GM19372 (cell line): ENCODE measurements around the gene OLFM3.

Experiments used
- ATAC-seq: cut with Tn5 transposase; IDR thresholded peaks from one replicate; pipeline ENCODE4 v1.9.1; 2021; ENCODE audit warnings: mild to moderate bottlenecking, low read depth, moderate library complexity; ENCODE audit not compliant: unreplicated experiment

The OLFM3 gene

DNA sequence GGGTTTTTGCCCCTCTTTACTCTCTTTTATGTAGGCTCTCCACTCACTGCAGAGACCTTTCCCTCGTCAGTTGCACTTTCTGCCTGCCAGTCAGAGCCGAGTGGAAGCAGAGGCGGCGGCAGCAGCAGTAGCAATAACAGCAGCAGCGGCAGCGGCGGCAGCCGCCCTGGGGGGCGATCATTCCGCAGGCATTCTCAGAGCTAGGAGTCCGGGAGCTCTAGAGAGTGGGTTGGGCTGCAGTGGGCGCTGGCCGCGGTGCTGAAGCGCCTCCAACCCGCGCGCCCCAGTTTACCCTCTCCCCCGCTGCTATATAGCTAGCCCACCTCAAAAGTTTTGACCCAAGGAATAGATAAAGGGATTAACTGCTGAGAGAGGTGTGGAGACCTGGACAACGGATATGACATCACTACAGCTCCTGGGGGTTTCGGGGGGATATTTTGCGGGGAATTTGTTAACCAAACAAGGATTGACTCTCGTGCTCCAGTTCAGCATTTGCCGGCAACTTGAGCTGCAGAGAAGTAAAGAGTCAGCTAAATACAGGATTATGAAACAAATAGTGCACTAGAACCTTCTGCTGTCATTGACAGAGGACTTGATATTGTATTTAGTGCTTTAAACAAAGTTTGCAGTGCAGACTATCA, at the start of gene OLFM3:
Gene OLFM3, minus strand, starts transcription at position 102 of the 641 bp plus-strand sequence.
- ATAC-seq = no peak

DNA sequence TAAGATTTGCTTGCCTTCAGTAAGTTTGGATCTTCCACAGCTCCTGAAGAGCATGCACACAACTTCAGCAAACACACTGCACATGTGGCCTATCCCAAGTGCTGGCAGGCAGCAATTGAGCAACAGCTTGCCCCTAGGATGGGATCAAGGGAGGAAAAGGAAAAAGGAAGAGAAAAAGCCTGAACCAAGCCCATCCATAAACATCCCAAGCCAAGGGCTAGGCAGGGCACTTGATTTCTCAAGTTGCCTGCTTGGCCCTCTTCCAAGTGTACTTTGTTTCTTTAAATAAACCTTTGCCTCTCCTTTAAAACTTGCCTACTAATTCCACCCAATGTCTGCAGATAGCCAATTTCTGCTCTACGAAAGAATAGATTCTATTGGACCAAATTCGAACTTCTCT, 49.0 kb upstream of the OLFM3 start:
- ATAC-seq = no peak

DNA sequence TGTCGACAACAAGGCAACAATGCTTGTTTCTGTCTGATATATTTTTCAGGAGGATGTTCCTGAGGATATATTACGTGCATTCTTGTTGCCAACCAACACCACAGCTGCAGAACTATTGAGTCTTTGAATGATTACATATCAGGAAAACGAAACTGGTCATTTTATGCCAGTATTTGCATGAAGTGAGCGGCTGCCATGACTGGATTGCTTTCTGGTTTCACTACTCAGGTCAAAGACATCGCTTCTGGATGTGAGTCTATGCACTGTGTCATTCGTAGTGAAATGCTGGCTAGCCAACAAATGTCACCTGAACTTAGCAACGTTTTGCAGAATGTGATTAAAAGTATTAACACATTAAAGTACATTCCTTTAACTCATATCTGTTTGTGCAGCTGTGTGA, 35.8 kb upstream of the OLFM3 start:
- no peak for ATAC-seq

DNA sequence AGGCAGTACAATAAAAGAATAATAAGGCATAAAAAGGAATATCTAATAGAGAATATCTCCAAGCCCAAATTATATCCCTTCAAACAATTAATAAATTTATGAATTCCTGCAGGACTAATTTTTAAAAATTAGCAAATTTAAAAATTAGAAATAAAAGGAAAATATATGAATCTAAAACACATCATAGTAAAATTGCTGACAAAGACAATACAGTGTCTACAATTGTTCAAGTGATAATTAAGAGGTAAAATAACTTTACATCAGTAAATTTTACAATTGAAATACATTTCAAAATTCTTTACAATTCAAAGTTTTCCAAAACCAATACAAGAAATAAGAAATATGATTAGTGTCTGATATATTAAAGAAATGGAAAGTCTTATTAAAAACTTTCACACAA, 22.8 kb upstream of the OLFM3 start:
- no peak for ATAC-seq

- ATAC-seq = no peak
Measured at GRCh38 chr1:102015728-102016127, 19.0 kb upstream of the OLFM3 start.

DNA sequence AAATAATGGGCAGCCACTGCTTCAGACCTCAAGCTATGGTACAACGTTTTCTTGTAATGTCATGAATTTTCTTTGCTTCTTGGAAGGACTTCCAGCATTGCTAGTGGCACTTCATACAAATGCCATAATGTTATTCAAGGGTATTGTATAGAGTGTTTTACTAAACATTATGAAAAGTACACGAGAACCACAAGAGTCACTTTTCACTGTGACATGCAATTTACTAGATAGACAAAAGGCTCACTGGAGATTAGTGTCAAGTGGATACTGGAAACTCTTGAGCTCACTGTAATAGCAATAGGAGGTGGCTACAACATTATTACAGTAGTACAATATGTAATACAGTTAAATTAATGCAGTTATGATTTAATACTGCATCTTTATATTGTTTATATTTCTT, 5.3 kb upstream of the OLFM3 start:
- ATAC-seq = no peak

DNA sequence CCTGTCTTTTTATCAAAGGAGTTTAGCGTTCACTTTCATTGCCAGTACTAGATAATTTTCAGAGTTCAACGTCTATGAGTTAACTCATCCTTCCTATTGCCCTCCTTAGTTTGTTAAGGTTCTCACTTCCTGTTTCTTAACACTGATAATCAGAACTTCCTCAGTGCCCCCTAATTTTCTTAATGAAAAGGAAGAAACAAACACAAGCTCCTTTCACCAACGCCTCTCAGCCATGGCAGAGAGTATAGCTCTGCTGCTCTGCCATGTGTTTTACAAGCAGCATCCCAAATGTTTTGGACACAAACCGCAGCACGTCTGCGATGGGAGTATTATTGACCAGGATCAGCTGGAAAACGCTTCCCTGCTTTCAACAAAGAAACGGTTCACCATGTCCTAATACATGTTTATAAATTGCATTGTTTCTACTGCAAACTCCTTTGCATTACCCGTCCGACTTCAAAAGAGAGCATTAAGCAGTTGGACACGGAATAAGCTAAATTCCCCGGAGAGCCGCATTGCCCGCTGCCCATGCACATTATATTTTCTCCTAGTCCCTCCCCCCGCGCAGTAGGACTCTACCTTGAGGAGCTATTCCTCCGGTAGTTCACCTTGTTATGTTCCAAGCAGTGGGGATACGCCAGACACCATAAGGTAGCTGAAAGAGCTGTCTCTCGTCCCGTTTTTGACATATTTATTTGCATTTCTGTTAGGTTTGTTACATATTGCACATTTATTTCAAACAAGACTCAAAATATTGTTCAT, 561 bp downstream of the OLFM3 start:
- no peak for ATAC-seq

- ATAC-seq = no peak
Measured at GRCh38 chr1:101993710-101994109, 3.0 kb downstream of the OLFM3 start.

- ATAC-seq = no peak
Measured at GRCh38 chr1:101992821-101993575, 3.7 kb downstream of the OLFM3 start.

DNA sequence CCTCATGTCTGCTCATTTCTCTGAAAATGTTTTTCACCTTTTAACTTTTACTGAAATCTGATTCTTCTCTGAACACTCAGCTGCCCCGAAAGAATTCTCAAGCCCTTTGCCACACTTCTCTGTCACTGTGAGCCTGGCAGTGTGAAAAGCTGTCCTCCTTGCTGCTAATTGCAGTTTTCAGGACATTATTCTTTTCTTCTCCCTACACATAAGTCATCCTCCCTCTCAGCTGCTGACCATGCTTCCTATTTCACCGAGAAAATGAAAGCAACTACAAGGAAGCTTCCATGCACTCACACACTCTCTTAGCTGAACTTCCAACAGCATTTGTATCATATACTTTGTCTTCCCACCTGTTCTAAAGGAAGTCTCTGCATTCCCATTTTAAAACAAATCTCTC, 15.8 kb downstream of the OLFM3 start:
- ATAC-seq = no peak

DNA sequence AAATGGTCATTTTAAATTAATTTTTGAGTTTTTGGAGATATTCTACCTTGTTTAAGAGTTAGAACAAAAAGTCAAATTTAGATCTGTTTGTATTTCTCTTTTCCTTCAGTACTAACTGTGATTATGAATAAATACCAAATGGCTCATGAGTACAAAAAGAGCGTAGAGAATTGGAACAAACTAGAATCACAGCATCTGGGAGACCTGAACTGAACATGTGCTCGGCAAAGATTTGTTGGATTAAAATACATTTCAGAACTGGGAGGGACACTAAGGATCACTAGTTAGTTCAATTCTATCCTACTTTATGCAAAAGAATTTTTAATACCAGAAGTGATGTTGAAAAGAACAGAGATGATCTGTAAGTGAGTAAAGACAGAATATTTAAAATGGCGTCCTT, 19.5 kb downstream of the OLFM3 start:
- no peak for ATAC-seq

- ATAC-seq = no peak
Measured at GRCh38 chr1:101976161-101976560, 20.6 kb downstream of the OLFM3 start.

DNA sequence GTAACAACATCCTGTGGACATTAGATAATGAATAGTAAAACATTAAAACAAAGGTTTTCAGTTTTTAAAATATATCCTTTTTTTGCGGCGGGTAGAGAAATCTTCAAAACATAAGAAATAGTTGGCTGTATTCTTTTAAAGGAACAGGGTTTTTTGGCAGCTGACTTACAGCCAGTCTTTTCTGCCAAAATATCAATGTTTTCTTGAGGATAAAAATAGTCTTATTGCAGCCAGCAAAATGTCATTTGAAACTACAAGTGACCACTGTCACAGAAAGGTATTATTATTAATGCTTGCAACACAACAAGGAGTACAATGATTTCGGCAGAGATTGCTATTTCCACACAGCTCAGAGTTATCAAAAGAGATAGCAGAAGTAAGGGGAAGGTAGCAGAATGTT, 21.4 kb downstream of the OLFM3 start:
- no peak for ATAC-seq

DNA sequence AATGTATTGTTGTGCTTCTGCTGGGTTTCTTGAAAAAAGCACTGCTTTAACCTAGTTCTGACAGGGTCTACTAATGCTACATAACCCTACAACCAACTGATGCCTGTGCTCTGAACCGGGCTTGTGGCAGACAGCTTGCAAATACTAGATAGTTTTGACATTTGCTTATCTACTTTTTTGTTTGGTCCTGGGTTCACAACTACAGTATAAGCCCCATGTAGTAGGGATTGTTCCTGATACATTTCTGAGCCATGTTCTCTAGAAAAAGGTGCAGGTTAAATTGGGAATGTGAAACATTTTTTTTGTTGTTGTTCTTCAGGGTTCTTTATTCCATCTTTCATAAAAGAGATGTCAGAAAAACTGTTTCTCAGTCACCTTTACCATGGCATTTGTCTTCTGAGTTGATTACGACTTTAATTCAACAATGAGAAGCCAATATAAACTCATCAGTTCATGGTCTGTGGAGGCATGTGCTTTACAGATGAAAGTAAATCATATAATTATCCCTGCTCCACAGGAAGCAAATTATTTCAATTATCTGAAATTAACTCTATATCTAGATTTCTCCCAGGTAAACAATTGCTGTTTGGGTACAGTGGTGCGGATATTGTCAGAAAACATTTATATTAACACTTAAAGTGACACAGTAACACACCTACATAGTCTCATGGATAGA, 22.0 kb downstream of the OLFM3 start:
- ATAC-seq = no peak

DNA sequence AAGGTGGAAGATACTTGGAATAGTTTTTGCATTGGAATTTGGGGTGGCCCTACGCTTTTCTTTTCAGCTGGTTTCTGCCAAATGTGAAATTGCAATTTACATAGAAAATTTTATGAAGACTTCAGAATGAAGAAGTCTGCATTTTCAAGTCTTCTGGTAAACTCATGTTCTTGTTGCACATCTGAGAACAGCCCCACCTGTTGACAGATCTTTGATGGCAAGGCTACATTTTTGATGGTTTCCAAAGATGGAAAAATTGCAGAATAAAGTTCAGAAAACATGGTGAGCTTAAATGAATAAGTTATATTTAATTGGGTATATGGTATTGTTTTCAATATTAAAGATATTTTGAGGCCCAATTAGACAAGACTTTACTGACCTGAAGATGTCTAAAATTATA, 25.4 kb downstream of the OLFM3 start:
- no peak for ATAC-seq

GRCh38 chr1:101967871-101968270, 28.9 kb downstream of the OLFM3 start:
- ATAC-seq = no peak

- no peak for ATAC-seq
Measured at GRCh38 chr1:101965341-101965740, 31.4 kb downstream of the OLFM3 start.

DNA sequence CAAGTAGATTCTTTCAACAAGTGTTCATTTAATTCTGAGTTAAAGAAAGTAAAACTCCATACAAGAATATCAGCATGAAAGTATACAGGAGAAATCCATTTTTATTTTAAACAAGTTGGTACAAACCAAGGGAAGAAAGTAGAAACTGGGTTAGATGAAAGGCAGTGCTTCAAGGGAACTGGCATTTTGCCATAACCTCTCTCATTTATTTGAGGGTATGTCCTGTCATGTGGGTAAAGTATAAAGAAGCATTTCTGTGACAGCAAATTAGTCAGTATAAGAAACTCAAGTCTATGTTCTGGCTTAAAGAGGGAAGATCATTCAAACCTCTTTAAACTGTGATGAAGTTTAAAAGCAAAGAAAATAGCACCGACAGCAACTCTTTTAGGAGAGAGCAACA, 32.0 kb downstream of the OLFM3 start:
- ATAC-seq = no peak

DNA sequence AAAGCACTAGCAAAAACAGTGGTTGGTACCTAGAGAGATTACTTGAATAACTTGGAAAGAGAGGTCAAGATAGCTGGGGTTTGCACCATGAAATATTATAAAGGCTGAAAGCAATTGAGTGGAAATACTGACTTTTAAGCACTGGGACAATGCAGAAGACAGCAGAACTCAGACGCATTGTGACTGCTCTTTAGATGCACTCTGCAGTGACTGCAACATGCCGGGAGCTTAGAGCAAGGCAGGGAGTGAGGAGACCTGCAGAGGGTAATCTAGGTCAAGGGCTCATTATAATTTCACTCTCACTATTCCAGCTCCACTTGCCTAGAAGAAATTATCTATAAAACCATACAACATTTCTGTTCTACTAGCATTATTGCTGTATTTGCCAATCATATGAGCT, 36.6 kb downstream of the OLFM3 start:
- ATAC-seq = no peak

- no peak for ATAC-seq
Measured at GRCh38 chr1:101959456-101959855, 37.3 kb downstream of the OLFM3 start.

DNA sequence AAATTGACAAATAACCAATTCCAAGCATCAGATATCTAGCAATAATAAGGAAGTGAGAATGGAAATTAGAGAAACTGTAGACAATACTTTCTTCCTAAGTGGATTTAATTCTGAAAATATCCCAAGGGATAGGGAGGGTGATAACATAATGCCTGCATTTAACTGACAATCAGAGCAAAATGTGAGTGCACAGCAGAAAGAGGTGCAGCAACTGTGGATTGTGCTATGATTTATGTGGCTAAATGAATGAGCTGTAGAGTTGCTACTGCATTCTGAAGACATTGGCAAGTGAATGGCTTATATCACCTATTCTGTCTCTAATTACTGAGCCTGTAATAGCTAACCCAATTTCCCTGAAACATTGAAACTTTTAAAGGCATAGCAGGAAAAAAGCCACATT, 39.0 kb downstream of the OLFM3 start:
- no peak for ATAC-seq
